ENCODE measurements around the gene EXOC5.

Gene EXOC5

GRCh38 chr14:57161583-57162234 lies 107.0 kb downstream of the EXOC5 start:
- no peak for DNase-seq

DNA sequence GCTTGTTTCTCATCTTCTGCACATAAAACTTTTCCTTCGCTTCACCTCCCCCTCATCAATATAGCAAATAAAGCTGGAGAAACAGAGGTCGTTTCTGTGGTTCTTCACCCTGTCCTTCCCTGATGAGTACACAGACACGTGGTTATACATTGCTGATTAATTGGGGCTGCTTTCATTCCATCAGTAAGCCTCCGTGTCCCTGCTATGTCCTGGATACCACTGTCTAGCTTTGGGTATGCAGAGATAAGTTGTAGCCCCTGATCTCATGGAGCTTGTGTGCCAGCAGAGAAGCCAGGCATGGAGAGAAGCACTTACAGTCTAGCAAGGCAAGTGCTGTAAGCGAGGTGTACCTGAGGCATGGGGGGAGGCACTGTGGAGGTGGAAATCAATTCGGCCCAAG lies 108.4 kb downstream of the EXOC5 start:
- DNase-seq = no peak

- no peak for DNase-seq
Observed at GRCh38 chr14:57153286-57153685, 115.4 kb downstream of the EXOC5 start.

All from suppressor macrophage (primary cell).